H1 (cell line): ENCODE results near the gene CASZ1. TPM values are rescaled to one million over a fixed set of nuclear protein-coding genes. Genes with fewer than 3 reads are reported as not detected.

Experiments
- BCL11A ChIP-seq, 2 experiments: IDR thresholded peaks; one replicate each; pipeline ENCODE4 v1.6.1; 2011; ENCODE audit warnings: low read depth in 2 of 2, low read length in 2 of 2, mild to moderate bottlenecking in 2 of 2
- CHD7 ChIP-seq: fragments of 300-600 bp; sonication (generic); IDR thresholded peaks from 2 replicates; pipeline ENCODE4 v1.7.1; 2012; ENCODE audit warnings: low read length, moderate library complexity, mild to moderate bottlenecking, inconsistent platforms; ENCODE audit not compliant: insufficient replicate concordance
- CTBP2 ChIP-seq: IDR thresholded peaks from 2 replicates; pipeline ENCODE4 v1.7.0; 2011; ENCODE audit warnings: borderline replicate concordance, mild to moderate bottlenecking, moderate library complexity, mixed read lengths, low read length; ENCODE audit not compliant: insufficient read depth, insufficient read length
- CTCF ChIP-seq, 3 experiments: IDR thresholded peaks; 1 replicate in 2 of 3; 2 replicates in 1 of 3; pipeline versions ENCODE4 v1.5.1 to v1.6.1; 2011; ENCODE audit warnings: low read length in 3 of 3, mild to moderate bottlenecking in 3 of 3, inconsistent platforms in 2 of 3, low read depth in 1 of 3, moderate library complexity in 1 of 3; ENCODE audit not compliant: insufficient read depth in 1 of 3; ENCODE audit errors: control extremely low read depth in 1 of 3
- MAFK ChIP-seq: IDR thresholded peaks from 2 replicates; pipeline ENCODE4 v1.6.1; 2012; ENCODE audit warnings: low read depth, mild to moderate bottlenecking, improper control_type of control experiment, low read length
- SUZ12 ChIP-seq: fragments of 200-600 bp; sonication (generic); IDR thresholded peaks from 2 replicates; pipeline ENCODE4 v1.6.1; 2012; ENCODE audit warnings: mild to moderate bottlenecking, inconsistent platforms, low read length, moderate library complexity, mixed read lengths
- TAF7 ChIP-seq: optimal IDR thresholded peaks from 2 replicates; pipeline ENCODE3; 2011; ENCODE audit warnings: low read depth, mild to moderate bottlenecking, inconsistent platforms, low read length, moderate library complexity, borderline replicate concordance
- polyA plus RNA-seq, 7 experiments: library from polyadenylated mRNA; depleted of rRNA in 3 of 7; stranded (reverse) in 5 of 7; unstranded in 2 of 7; fragments of >200 nt in 5 of 7; fragments of 200-250 nt in 2 of 7; gene quantifications; 1 replicate in 5 of 7; 2 replicates in 1 of 7; 4 replicates in 1 of 7; pipeline versions ENCODE4 v1.2.1 to v1.2.3, GENCODE V29; 2011 to 2013; ENCODE audit warnings: missing spikeins in 2 of 7, mixed read lengths in 2 of 7
- total RNA-seq: library from RNA; stranded (reverse); fragmentation: NEBNext Ultra II Directional; extraction: Animal tissue kit (Norgen Biotek cat#: 25700); gene quantifications from 2 replicates; pipeline ENCODE4 v1.2.1, GENCODE V29; 2021

Gene CASZ1
- total and polyA plus RNA-seq, 2 of the 8 experiments (the other 6 are each of a cell fraction or from before 2014, with no cell fraction given) = 4.4 to 7.7 TPM

DNA sequence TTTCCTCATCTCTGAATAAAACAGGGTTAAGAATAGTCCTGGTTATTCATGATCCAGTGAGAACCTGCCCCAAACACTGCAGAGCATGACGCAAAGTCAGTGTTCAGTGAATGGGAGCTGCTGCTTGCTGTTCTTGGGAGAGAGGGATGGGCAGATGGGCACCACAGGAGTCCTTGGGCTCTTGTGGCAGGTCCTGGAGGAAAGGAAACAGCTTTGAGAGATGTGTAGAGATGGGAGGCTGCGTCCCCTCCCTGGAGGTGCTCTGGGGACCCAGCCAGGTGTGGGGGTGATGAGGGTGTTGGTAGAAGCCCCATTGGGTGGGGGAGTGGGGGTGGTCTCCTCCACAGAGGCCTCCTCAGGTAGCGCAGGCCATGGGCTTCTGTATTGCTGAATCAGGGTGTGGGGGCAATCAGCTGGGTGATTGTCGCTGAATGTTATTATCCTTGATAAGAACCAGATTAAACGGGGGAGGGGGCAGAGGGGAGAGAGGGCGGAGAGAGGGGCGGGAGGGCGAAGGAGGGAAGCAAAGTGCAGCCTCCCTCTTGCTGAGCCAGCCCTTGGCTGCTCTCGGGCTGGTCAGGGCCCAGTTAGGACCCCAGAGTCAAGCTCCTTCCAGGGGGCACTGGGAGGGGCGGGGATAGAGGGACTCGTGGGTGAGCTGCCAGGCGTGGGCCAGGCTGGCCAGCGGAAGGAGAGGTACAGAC lies 22.9 kb upstream of the CASZ1 start (continued):
- TF ChIP-seq CTCF (IDR thresholded peaks at IDR 0.05; ENCODE audit: control extremely low read depth in 1 of 3, insufficient read depth in 1 of 3, low read depth in 1 of 3, low read length in 3 of 3) = no peak
- TF ChIP-seq CTBP2 = no peak
- no peak for TF ChIP-seq BCL11A (IDR thresholded peaks at IDR 0.05; ENCODE audit: low read depth in 2 of 2, low read length in 2 of 2)
- TF ChIP-seq SUZ12 = no peak
- no peak for TF ChIP-seq CHD7
- no peak for TF ChIP-seq TAF7
- TF ChIP-seq MAFK = no peak
